Activated CD8-positive, alpha-beta memory T cell treated with anti-CD3 and anti-CD28 coated beads for 48 hours (primary cell): Measurements from ENCODE around the gene KCNN1.
A peak's percentile ranks its signal among the peaks of the same experiment; 100 is the strongest.
"Not testable (repeated sequence)": the region's sequence is repeated elsewhere in the genome, so short reads cannot be mapped to it uniquely, and the experiment has no call there.

Experiments used
- DNase-seq, 3 experiments: peaks; one replicate each; pipeline ENCODE4 v3.0.0-alpha.2; 2020; ENCODE audit warnings: low read depth in 2 of 3, low spot score in 2 of 3

Gene KCNN1

GRCh38 chr19:18000480-18000914, 33.6 kb downstream of the KCNN1 start:
- no peak for DNase-seq

- DNase-seq, result peak; percentile 76 to 90 (median 86)
Observed at GRCh38 chr19:18000915-18001776, 34.2 kb downstream of the KCNN1 start.

GRCh38 chr19:18001777-18002345, 35.0 kb downstream of the KCNN1 start:
- no peak for DNase-seq

GRCh38 chr19:18002347-18002850, 35.5 kb downstream of the KCNN1 start:
- no peak for DNase-seq

GRCh38 chr19:18005750-18006149, 38.8 kb downstream of the KCNN1 start:
- DNase-seq, result not testable (repeated sequence)

GRCh38 chr19:18007044-18007916, 40.4 kb downstream of the KCNN1 start:
- peak; percentile 61 to 76 (median 73) for DNase-seq

- DNase-seq, result peak; percentile 67 to 77 (median 72)
Observed at GRCh38 chr19:18007917-18008673, 41.2 kb downstream of the KCNN1 start, which contains the start of gene ARRDC2. ARRDC2 (plus strand) TSS chr19:18008170; CDS start chr19:18008311, 141 bp downstream.

GRCh38 chr19:18008814-18009213, 41.9 kb downstream of the KCNN1 start:
- no peak for DNase-seq

GRCh38 chr19:18009412-18010066, 42.6 kb downstream of the KCNN1 start:
- DNase-seq, result no peak

GRCh38 chr19:18010149-18010548, 43.2 kb downstream of the KCNN1 start:
- no peak for DNase-seq

GRCh38 chr19:18013210-18014111, 46.6 kb downstream of the KCNN1 start:
- no peak for DNase-seq

- DNase-seq, result no peak
Observed at GRCh38 chr19:18014197-18014596, 47.3 kb downstream of the KCNN1 start.

GRCh38 chr19:18016209-18016910, 49.5 kb downstream of the KCNN1 start:
- DNase-seq, result no peak

- DNase-seq, result no peak
Observed at GRCh38 chr19:18017275-18018083, 50.6 kb downstream of the KCNN1 start.

- DNase-seq, result no peak
Observed at GRCh38 chr19:18020212-18021085, 53.5 kb downstream of the KCNN1 start.

- DNase-seq, result no peak
Observed at GRCh38 chr19:18021121-18021755, 54.3 kb downstream of the KCNN1 start.
